NCI-H1417 treated with DMSO at 0.1 percent for 48 hours (cell line): ENCODE results near the gene ARID1B.

Source experiments
- DNase-seq: peaks from one replicate; lab custom pipeline; 2025; lab: John Stamatoyannopoulos, UW

The ARID1B gene

DNA sequence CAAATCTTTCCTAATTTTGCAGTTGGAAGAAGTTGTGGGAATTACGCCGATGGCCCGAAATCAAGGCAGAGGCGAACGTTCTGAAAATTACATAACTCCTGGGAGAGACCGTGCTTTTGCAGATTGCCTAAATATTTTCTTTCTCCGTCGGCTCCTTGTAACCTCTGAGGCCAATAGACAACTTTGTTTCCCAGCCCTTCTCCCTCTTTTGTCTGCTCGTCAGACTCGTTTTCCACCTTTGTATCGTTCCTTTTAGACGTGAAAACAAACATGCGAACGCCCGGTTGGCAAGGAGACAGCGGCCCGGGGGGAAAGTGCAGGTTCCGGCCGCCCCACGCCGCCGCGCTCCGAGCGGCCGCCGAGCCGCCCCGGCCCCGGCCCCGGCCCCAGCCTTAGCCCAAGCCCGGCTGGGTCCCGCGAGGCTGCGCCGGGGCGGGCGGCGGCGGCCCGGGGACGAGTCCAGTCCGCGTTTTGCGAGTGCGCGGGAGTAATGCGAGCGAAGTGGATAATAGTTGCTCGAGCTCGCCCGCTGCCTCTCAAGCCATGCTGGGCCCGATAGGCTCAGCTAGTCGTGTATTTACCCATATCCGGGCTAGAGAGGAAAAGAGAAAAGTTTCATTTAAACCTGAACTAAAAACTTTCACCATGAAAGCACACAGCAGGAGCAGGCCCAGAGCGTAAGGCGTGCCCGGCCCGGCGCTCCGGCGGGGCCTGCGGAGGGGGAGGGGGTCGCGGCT, at the start of gene ARID1B:
TSS of gene ARID1B (plus strand) at position 539 of the 737 bp plus-strand sequence. CDS start 303 bp downstream, outside the sequence.
- DNase-seq = peak; percentile 63

DNA sequence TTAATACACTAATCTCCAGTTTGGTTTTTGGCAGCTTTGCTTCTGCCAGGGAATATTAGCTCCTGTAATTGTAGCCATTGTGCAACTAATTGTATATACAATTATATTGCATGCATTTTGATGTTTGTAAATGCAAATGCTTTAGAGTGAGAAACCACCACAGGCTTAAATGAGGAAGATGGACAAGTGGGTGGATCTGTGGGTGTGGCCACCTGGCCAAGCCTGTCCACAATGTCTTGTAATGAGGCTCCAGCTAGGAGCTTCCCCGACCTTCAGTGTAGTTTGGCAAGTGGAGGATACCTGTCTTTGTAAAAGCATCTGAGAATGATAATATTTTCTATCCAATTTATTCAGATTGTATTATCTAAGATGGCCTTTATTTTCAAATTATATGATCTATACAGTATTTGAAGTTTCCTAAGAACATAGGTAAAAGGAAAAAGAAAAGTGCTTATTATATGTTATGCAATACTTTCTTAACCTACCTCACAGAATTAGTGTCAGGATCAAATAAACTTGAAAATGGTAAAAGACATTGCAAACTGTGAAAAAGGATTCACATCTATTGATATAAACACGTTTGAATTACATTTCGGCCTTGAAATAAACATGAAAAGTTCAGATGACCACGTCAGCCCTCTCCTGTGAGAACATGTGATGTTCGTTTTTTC, 49.3 kb upstream of the ARID1B start:
- no peak for DNase-seq

DNA sequence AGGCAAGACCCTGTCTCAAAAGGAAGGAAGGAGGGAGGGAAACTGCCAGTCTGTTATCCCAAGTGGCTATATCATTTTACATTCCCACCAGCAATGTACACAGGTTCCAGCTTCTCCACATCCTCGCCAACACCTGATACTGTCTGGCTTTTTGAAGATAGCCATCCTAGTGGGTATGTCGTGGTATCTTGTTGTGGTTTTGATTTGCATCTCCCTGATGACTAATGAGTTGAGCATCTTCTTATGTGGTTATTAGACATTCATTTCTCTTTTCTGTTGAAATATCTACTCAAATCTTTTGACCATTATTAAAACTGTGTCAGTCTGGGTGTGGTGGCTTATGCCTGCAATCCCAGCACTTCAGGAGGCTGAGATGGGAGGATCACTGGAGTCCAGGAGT, 47.9 kb upstream of the ARID1B start:
- no peak for DNase-seq

DNA sequence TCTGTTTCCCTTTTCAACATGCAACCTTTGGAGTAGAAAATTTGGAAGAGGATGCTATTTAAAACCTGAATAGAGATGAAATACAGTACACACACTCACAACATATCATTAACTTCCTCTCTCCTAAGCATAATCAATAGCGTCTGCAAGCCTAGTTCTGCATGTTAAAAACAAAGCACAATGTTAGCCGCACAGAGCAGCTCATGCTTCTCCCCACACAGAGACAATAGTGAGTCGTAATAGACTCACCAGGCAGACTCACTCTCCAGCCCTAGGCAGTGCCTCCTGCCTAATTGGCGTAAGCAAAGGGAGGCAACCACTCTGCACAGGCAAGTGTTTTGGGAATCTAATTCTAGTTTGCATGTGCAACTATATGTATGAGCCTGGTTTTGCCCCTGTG, 45.8 kb upstream of the ARID1B start:
- DNase-seq = peak; percentile 91

GRCh38 chr6:156735751-156736150, 41.4 kb upstream of the ARID1B start:
- DNase-seq = no peak

GRCh38 chr6:156740604-156741003, 36.6 kb upstream of the ARID1B start:
- DNase-seq = no peak

- no peak for DNase-seq
Measured at GRCh38 chr6:156741287-156742073, 35.7 kb upstream of the ARID1B start.

- DNase-seq = no peak
Measured at GRCh38 chr6:156747715-156748114, 29.5 kb upstream of the ARID1B start.

DNA sequence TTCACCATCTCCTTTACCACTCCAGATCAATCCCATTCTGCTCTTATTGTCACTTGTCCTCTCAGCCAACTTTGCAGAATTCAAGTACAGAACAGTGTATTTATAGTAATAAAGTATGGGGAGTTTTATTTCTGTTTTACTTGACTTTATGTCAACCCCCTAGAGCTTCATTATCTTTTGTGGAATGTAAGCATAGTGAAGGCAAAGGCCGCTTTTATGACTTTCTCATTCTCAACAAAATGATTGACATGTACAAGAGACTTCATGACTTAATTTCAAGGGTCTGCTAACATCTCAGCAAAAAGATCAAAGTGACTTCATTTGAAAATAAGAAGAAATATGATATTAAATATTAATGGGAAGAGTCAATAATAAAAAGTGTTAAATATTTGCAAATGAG, 28.7 kb upstream of the ARID1B start:
- DNase-seq = no peak

DNA sequence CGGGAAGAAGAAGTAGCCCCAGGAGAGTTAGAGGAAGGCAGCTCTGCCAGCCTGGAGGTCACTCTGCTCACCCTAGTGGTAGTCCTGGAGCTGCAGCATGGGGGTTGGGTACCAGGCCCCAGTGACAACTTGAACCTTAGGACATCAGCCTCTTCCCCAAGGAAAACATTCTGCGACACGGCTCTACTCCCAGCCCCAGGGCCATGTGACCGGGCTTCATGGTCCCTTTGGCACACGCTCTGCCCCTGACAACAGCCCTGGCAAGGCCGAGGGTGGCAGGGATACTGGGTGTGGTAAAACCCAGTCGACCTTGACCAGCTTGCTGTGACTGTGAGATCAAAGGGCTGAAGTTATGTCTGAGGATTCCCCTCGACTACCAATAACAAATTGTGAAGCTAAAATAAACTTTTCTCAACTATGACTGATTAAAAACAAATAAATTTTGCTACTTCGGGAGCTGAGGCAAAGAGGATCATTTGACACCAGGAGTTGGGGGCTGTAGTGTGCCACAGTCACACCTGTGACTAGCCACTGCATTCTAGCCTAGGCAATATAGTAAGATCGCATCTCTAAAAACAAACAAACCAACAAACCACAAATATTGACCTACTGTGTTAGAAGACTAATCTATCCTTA, 24.4 kb upstream of the ARID1B start:
- DNase-seq = no peak

- DNase-seq = no peak
Measured at GRCh38 chr6:156756630-156757610, 20.3 kb upstream of the ARID1B start.

DNA sequence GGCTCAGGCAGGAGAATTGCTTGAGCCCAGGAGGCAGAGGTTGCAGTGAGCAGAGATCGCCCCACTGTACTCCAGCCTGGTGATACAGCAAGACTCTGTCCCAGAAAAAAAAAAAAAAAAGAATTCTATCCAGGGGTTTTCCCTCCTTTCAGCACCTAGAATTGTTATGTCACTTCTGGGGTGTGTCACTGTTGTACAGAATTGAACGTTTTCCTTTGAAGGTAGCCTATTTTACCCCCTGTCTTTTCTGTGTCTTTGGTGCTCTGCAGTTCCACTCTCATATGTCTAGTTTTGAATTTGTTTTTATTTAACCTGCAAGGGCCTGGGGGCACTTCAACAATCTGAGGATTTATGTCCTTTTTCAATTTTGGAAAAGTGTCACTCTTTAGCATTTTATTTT, 19.3 kb upstream of the ARID1B start:
- no peak for DNase-seq

DNA sequence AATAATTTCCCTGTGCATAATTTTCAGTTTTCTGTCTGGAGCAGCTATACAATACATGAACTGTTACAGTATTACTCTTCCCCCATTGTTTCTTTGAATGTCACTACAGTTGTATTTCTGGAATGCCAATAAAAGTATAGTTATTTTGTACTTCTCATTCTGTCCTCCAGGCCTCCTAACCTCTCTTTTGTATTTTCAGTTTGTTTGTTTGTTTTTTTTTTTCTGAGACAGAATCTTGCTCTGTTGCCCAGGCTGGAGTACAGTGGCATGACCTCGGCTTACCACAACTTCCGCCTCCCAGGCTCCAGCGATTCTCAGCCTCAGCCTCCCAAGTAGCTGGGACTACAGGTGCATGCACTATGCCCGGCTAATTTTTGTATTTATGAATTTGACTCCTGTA, 16.8 kb upstream of the ARID1B start:
- no peak for DNase-seq

DNA sequence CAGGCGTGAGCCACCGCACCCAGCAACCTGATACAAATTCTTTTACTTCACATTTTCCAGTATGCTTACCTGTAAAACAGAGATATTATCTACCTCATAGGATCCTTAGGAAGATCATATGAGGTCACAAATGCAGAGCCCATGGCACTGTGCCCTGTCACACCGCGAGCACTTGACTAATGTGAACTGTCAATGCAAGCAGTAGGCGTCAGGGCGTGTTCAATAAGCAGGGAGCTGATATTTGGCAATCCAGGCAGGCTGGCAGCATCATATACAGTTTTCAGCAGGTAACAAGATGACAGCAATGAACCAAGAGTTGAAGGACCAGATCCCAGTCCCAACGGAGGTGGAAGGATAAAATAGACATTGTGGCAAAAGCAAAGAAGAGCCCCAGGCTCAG, 14.6 kb upstream of the ARID1B start:
- DNase-seq = no peak

- DNase-seq = no peak
Measured at GRCh38 chr6:156765117-156765516, 12.1 kb upstream of the ARID1B start.

- DNase-seq = no peak
Measured at GRCh38 chr6:156767603-156768467, 9.3 kb upstream of the ARID1B start.

GRCh38 chr6:156771047-156771446, 6.1 kb upstream of the ARID1B start:
- no peak for DNase-seq

DNA sequence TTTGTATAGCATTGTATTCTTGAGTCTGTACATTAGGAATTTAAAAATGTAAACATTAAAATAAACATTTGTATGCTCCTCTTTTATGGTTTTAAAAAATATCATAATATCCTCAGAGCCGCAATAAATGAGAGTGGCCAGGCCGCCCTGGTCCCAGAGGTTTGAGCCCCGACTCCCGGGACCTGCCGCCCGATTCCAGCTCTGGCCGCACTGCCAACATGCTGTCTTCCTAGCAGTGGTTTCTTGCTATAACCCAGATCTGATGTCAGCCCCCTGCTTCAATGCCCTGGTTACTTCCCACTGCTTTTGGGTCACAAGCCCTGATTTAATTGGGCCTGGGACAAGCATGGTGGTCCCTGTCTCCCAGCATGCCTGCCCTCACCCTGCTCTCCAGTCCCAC, 5.4 kb upstream of the ARID1B start:
- no peak for DNase-seq

DNA sequence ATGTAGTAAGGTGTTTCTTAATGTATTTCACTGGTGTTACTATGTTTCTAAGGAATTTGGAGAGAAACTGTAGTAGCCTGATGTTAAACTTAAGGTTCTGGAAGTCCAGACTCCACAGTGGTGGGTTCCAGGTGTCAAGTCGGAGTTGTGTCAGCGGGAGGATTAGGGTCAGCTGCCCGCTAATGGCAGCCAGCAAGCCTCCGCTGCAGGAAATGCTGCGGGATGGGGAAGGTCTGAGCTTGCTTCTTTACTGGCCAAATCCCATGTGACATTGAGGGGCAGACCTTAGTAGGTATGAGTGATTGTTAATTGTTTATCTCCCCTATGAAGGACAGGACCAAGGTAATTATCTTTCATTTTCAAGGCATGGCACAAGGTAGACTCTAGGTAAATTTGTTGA, 3.7 kb upstream of the ARID1B start:
- DNase-seq = no peak
